Measurements from ENCODE around the gene B3GAT1. TPM values are rescaled to one million over a fixed set of nuclear protein-coding genes. Genes with fewer than 3 reads are reported as not detected.
"Not testable (repeated sequence)": the region's sequence is repeated elsewhere in the genome, so short reads cannot be mapped to it uniquely, and the experiment has no call there.

Gene B3GAT1
- total RNA-seq, 4 donors from 2014 or later = 0.19 to 0.72 (median 0.55) TPM

- TF ChIP-seq CTCF (IDR thresholded peaks at IDR 0.05) = no peak
- DNase-seq (ENCODE audit: low spot score) = no peak
- no peak for ATAC-seq (ENCODE audit: low FRiP score)
Observed at GRCh38 chr11:134449051-134449450, 37.0 kb upstream of the B3GAT1 start.

GRCh38 chr11:134447696-134448095, 35.7 kb upstream of the B3GAT1 start:
- ATAC-seq (ENCODE audit: low FRiP score) (no peak), DNase-seq (ENCODE audit: low spot score) (no peak)
- TF ChIP-seq CTCF (IDR thresholded peaks at IDR 0.05) = no peak

GRCh38 chr11:134445601-134446325, 33.7 kb upstream of the B3GAT1 start:
- no peak for DNase-seq (ENCODE audit: low spot score)

GRCh38 chr11:134444160-134445108, 32.4 kb upstream of the B3GAT1 start:
- DNase-seq (ENCODE audit: low spot score); ATAC-seq (ENCODE audit: low FRiP score): not testable (repeated sequence)

More at GRCh38 chr11:134445601-134446325, 33.7 kb upstream of the B3GAT1 start:
- ATAC-seq (ENCODE audit: low FRiP score) = no peak
- no peak for TF ChIP-seq CTCF (IDR thresholded peaks at IDR 0.05)

- no peak for TF ChIP-seq CTCF (IDR thresholded peaks at IDR 0.05)
- ATAC-seq (ENCODE audit: low FRiP score) (no peak), DNase-seq (ENCODE audit: low spot score) (no peak)
Observed at GRCh38 chr11:134443246-134443645, 31.2 kb upstream of the B3GAT1 start.

GRCh38 chr11:134442246-134442645, 30.2 kb upstream of the B3GAT1 start:
- DNase-seq (ENCODE audit: low spot score) (no peak), ATAC-seq (ENCODE audit: low FRiP score) (no peak)
- TF ChIP-seq CTCF (IDR thresholded peaks at IDR 0.05) = no peak

- DNase-seq (ENCODE audit: low spot score) (no peak), ATAC-seq (ENCODE audit: low FRiP score) (no peak)
- TF ChIP-seq CTCF (IDR thresholded peaks at IDR 0.05) = no peak
Observed at GRCh38 chr11:134441706-134442105, 29.7 kb upstream of the B3GAT1 start.

Measured in omental fat pad (tissue), 4 donors.